GM23338 (cell line): ENCODE data around the gene F2RL3. TPM values are rescaled to one million over a fixed set of nuclear protein-coding genes. Genes with fewer than 3 reads are reported as not detected.

Source experiments
- ATAC-seq: fragments of 200-7000 bp; cut with Tn5 transposase; 3 replicates; pipeline ENCODE4 v1.9.1; 2020
- DNase-seq: peaks from one replicate; pipeline ENCODE4 v3.0.0-alpha.2; 2015; ENCODE audit warnings: low spot score
- H2AFZ ChIP-seq: fragments of 200-600 bp; sonication (generic); 2 replicates; pipeline ENCODE4 v1.8.0; 2016; ENCODE audit warnings: antibody characterized with exemption, mild to moderate bottlenecking, moderate library complexity
- H3F3A ChIP-seq: fragments of 200-600 bp; sonication (generic); replicated peaks from 2 replicates; pipeline ENCODE4 v1.8.0; 2017; ENCODE audit warnings: antibody characterized with exemption, mixed run types, low read depth
- H3K27ac ChIP-seq: fragments of 200-600 bp; sonication (generic); 2 replicates; pipeline ENCODE4 v1.6.1; 2016; ENCODE audit warnings: low read depth
- H3K27me3 ChIP-seq: fragments of 200-600 bp; sonication (generic); 2 replicates; pipeline ENCODE4 v1.8.0; 2016; ENCODE audit warnings: mild to moderate bottlenecking, mixed run types, moderate library complexity; ENCODE audit not compliant: insufficient read depth
- H3K36me3 ChIP-seq: fragments of 200-600 bp; sonication (generic); 2 replicates; pipeline ENCODE4 v1.8.0; 2016; ENCODE audit warnings: mild to moderate bottlenecking; ENCODE audit not compliant: insufficient read depth
- H3K4me1 ChIP-seq: fragments of 200-600 bp; sonication (generic); 2 replicates; pipeline ENCODE4 v1.8.0; 2016; ENCODE audit warnings: mild to moderate bottlenecking, moderate library complexity; ENCODE audit not compliant: insufficient read depth
- H3K4me2 ChIP-seq: fragments of 200-600 bp; sonication (generic); 2 replicates; pipeline ENCODE4 v1.7.1; 2017; ENCODE audit warnings: mixed run types
- H3K4me3 ChIP-seq: fragments of 200-600 bp; sonication (generic); 2 replicates; pipeline ENCODE4 v1.6.1; 2016; ENCODE audit warnings: mixed run types
- H3K79me2 ChIP-seq: fragments of 200-600 bp; sonication (generic); replicated peaks from 2 replicates; pipeline ENCODE4 v1.8.0; 2017; ENCODE audit warnings: mild to moderate bottlenecking; ENCODE audit not compliant: insufficient read depth
- H3K9me2 ChIP-seq: fragments of 200-600 bp; sonication (generic); 2 replicates; pipeline ENCODE4 v1.8.0; 2017; ENCODE audit not compliant: insufficient read depth
- H4K20me1 ChIP-seq: fragments of 200-600 bp; sonication (generic); replicated peaks from 2 replicates; pipeline ENCODE4 v1.8.0; 2017; ENCODE audit warnings: mild to moderate bottlenecking; ENCODE audit not compliant: insufficient read depth
- H3K27ac Mint-ChIP-seq: 2 replicates; pipeline ENCODE4 v1.8.0; 2020; ENCODE audit warnings: inconsistent platforms, mild to moderate bottlenecking, moderate library complexity, mixed read lengths
- H3K27me3 Mint-ChIP-seq: 3 replicates; pipeline ENCODE4 v1.8.0; 2022; ENCODE audit warnings: low read depth, mild to moderate bottlenecking, moderate library complexity, mixed read lengths, inconsistent platforms; ENCODE audit not compliant: insufficient read depth, poor library complexity
- H3K36me3 Mint-ChIP-seq: 3 replicates; pipeline ENCODE4 v1.8.0; 2021; ENCODE audit warnings: low read depth, mild to moderate bottlenecking, inconsistent platforms, moderate library complexity, mixed read lengths
- H3K4me1 Mint-ChIP-seq: 3 replicates; pipeline ENCODE4 v1.8.0; 2020; ENCODE audit warnings: mild to moderate bottlenecking, inconsistent platforms, mixed read lengths
- H3K4me3 Mint-ChIP-seq: 3 replicates; pipeline ENCODE4 v1.8.0; 2021; ENCODE audit warnings: moderate library complexity, mild to moderate bottlenecking, inconsistent platforms, mixed read lengths
- H3K9me3 Mint-ChIP-seq: 3 replicates; pipeline ENCODE4 v1.8.0; 2020; ENCODE audit warnings: moderate library complexity, mild to moderate bottlenecking, inconsistent platforms, mixed read lengths
- CTCF ChIP-seq, 2 experiments: fragments of 200-600 bp in 1 of 2; sonication (generic) in 1 of 2; conservative IDR thresholded peaks; 2 replicates each; pipeline versions ENCODE4 v1.5.1 to v1.6.1; 2016 to 2017; ENCODE audit warnings: antibody characterized with exemption in 2 of 2, low read depth in 2 of 2, mild to moderate bottlenecking in 2 of 2, moderate library complexity in 1 of 2
- ETS1 ChIP-seq: IDR thresholded peaks from 2 replicates; pipeline ENCODE4 v1.6.1; 2016; ENCODE audit warnings: antibody characterized with exemption
- EZH2 ChIP-seq: fragments of 200-600 bp; sonication (generic); IDR thresholded peaks from one replicate; pipeline ENCODE4 v1.8.0; 2017; ENCODE audit warnings: antibody characterized with exemption, mild to moderate bottlenecking, low read depth; ENCODE audit not compliant: unreplicated experiment
- EZH2phosphoT487 ChIP-seq: fragments of 200-600 bp; sonication (generic); IDR thresholded peaks from one replicate; pipeline ENCODE4 v1.8.1; 2018; ENCODE audit warnings: antibody characterized with exemption; ENCODE audit not compliant: unreplicated experiment
- JUNB ChIP-seq: IDR thresholded peaks from one replicate; pipeline ENCODE4 v1.6.1; 2016; ENCODE audit warnings: antibody characterized with exemption; ENCODE audit not compliant: unreplicated experiment
- POLR2AphosphoS5 ChIP-seq: IDR thresholded peaks from 2 replicates; pipeline ENCODE4 v1.6.1; 2016; ENCODE audit warnings: antibody characterized with exemption, low read depth
- ZNF331 ChIP-seq: fragments of 250-450 bp; sonication (Bioruptor Pico); IDR thresholded peaks from 2 replicates; pipeline ENCODE4 v1.5.0; 2020; ENCODE audit warnings: low read depth, mild to moderate bottlenecking, moderate library complexity
- polyA plus RNA-seq: library from polyadenylated mRNA; unstranded; fragments of >200 nt; fragmentation: Nextera tagmentation; extraction: Ambion mirVana; gene quantifications from 2 replicates; pipeline ENCODE4 v1.2.1, GENCODE V29; 2016
- total RNA-seq: library from RNA; depleted of rRNA; stranded (reverse); fragments of >200 nt; shearing (Covaris generic); gene quantifications from 2 replicates; pipeline ENCODE4 v1.2.3, GENCODE V29; 2014
- TF ChIP-seq, protein P1 (sequence below): fragments of 250-450 bp; sonication (Bioruptor Pico); IDR thresholded peaks from 2 replicates; pipeline ENCODE4 v1.5.0; 2020; ENCODE audit warnings: mild to moderate bottlenecking, moderate library complexity

F2RL3 gene
- total and polyA plus RNA-seq, 2 experiments from 2014 or later: not detected

DNA sequence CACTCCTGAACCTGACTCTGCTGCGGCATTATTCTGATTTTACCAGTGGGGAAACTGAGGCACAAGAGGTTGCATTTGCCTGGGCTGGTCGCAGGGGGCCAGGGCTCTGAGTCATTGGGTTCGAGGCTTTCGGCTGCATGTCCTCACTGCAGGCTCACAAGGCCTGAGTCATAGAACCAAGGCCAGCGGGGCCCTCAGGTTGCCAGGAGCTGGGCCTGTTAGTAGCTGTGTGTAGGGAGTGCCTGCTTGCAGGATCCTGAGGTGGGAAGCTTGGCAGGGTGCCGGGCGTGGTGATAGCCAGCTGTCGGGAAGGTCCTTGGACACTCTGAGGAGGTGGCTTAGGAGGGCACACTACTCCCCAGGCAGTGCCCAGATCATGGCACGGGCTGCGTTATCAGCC, 21.6 kb upstream of the F2RL3 start (continued):
- TF ChIP-seq, protein P1, sequence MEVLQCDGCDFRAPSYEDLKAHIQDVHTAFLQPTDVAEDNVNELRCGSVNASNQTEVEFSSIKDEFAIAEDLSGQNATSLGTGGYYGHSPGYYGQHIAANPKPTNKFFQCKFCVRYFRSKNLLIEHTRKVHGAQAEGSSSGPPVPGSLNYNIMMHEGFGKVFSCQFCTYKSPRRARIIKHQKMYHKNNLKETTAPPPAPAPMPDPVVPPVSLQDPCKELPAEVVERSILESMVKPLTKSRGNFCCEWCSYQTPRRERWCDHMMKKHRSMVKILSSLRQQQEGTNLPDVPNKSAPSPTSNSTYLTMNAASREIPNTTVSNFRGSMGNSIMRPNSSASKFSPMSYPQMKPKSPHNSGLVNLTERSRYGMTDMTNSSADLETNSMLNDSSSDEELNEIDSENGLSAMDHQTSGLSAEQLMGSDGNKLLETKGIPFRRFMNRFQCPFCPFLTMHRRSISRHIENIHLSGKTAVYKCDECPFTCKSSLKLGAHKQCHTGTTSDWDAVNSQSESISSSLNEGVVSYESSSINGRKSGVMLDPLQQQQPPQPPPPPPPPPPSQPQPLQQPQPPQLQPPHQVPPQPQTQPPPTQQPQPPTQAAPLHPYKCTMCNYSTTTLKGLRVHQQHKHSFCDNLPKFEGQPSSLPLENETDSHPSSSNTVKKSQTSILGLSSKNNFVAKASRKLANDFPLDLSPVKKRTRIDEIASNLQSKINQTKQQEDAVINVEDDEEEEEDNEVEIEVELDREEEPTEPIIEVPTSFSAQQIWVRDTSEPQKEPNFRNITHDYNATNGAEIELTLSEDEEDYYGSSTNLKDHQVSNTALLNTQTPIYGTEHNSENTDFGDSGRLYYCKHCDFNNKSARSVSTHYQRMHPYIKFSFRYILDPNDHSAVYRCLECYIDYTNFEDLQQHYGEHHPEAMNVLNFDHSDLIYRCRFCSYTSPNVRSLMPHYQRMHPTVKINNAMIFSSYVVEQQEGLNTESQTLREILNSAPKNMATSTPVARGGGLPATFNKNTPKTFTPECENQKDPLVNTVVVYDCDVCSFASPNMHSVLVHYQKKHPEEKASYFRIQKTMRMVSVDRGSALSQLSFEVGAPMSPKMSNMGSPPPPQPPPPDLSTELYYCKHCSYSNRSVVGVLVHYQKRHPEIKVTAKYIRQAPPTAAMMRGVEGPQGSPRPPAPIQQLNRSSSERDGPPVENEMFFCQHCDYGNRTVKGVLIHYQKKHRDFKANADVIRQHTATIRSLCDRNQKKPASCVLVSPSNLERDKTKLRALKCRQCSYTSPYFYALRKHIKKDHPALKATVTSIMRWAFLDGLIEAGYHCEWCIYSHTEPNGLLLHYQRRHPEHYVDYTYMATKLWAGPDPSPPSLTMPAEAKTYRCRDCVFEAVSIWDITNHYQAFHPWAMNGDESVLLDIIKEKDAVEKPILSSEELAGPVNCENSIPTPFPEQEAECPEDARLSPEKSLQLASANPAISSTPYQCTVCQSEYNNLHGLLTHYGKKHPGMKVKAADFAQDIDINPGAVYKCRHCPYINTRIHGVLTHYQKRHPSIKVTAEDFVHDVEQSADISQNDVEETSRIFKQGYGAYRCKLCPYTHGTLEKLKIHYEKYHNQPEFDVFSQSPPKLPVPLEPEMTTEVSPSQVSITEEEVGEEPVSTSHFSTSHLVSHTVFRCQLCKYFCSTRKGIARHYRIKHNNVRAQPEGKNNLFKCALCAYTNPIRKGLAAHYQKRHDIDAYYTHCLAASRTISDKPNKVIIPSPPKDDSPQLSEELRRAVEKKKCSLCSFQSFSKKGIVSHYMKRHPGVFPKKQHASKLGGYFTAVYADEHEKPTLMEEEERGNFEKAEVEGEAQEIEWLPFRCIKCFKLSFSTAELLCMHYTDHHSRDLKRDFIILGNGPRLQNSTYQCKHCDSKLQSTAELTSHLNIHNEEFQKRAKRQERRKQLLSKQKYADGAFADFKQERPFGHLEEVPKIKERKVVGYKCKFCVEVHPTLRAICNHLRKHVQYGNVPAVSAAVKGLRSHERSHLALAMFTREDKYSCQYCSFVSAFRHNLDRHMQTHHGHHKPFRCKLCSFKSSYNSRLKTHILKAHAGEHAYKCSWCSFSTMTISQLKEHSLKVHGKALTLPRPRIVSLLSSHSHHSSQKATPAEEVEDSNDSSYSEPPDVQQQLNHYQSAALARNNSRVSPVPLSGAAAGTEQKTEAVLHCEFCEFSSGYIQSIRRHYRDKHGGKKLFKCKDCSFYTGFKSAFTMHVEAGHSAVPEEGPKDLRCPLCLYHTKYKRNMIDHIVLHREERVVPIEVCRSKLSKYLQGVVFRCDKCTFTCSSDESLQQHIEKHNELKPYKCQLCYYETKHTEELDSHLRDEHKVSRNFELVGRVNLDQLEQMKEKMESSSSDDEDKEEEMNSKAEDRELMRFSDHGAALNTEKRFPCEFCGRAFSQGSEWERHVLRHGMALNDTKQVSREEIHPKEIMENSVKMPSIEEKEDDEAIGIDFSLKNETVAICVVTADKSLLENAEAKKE: no peak
- TF ChIP-seq EZH2 (no peak), POLR2AphosphoS5 (no peak), JUNB (no peak)

- Histone ChIP-seq H4K20me1 (no peaks in the 10 kb centered on the region; the same call in none of the 2 replicates), H2AFZ (no peak overlapping the region), H3K4me3 (no peak overlapping the region), H3K9me2 (no peaks in the 10 kb centered on the region), H3F3A (no peaks in the 10 kb centered on the region), H3K4me1 (no peaks in the 10 kb centered on the region), H3K79me2 (peaks cover 1% of the 10 kb centered on the region), H3K4me2 (no peak overlapping the region), H3K36me3 (peaks cover 13% of the 10 kb centered on the region), H3K27ac (no peak overlapping the region), H3K27me3 (no peaks in the 10 kb centered on the region)
- Mint-ChIP-seq H3K4me1 (no peaks in the 10 kb centered on the region), H3K27ac (peak overlapping the region; percentile 55; the same call in 1 of the 2 replicates), H3K4me3 (no peak overlapping the region), H3K9me3 (no peaks in the 10 kb centered on the region), H3K27me3 (peaks cover 4% of the 10 kb centered on the region), H3K36me3 (peaks cover 60% of the 10 kb centered on the region)
- no peak for DNase-seq
- no peak for ATAC-seq
- TF ChIP-seq JUNB (no peak), CTCF (conservative IDR thresholded peaks at IDR 0.05; ENCODE audit: low read depth in 2 of 2) (no peak), ETS1 (no peak), ZNF331 (CRISPR knock-in tag) (no peak), POLR2AphosphoS5 (no peak), EZH2 (no peak), EZH2phosphoT487 (no peak)
Observed at GRCh38 chr19:16868423-16869130, 20.2 kb upstream of the F2RL3 start.
